GM04503 (cell line): Measurements from ENCODE around the gene FANCE.

Source experiments
- DNase-seq: peaks from one replicate; pipeline ENCODE4 v3.0.0-alpha.2; 2012; ENCODE audit warnings: low read depth

Gene FANCE

GRCh38 chr6:35452183-35453090, at the start of gene FANCE:
Gene FANCE (plus strand): TSS chr6:35452338. CDS start chr6:35452546, 208 bp downstream.
- DNase-seq, result no peak

- DNase-seq, result no peak
These were observed 49.3 kb upstream of the FANCE start for GRCh38 chr6:35402856-35403191.

- DNase-seq, result no peak
These were observed 48.3 kb upstream of the FANCE start for GRCh38 chr6:35403544-35404442.

GRCh38 chr6:35406711-35407485, 45.2 kb upstream of the FANCE start:
- DNase-seq, result no peak

GRCh38 chr6:35409245-35409644, 42.9 kb upstream of the FANCE start:
- DNase-seq, result no peak

- no peak for DNase-seq
These were observed 42.0 kb upstream of the FANCE start for GRCh38 chr6:35410131-35410530.

GRCh38 chr6:35411066-35411465, 41.1 kb upstream of the FANCE start:
- no peak for DNase-seq

- DNase-seq, result no peak
These were observed 40.0 kb upstream of the FANCE start for GRCh38 chr6:35412102-35412501.

GRCh38 chr6:35413911-35414310, 38.2 kb upstream of the FANCE start:
- no peak for DNase-seq

GRCh38 chr6:35415065-35415891, 36.9 kb upstream of the FANCE start:
- DNase-seq, result peak; percentile 75

- DNase-seq, result no peak
These were observed 34.0 kb upstream of the FANCE start for GRCh38 chr6:35417979-35418661.

- peak; percentile 14 for DNase-seq
These were observed 32.7 kb upstream of the FANCE start for GRCh38 chr6:35419417-35419816.

- no peak for DNase-seq
These were observed 32.2 kb upstream of the FANCE start for GRCh38 chr6:35419961-35420360.

- DNase-seq, result peak; percentile 87
These were observed 26.9 kb upstream of the FANCE start for GRCh38 chr6:35425284-35425683.

- no peak for DNase-seq
These were observed 26.1 kb upstream of the FANCE start for GRCh38 chr6:35426074-35426473.

GRCh38 chr6:35427435-35427834, 24.7 kb upstream of the FANCE start:
- no peak for DNase-seq

- no peak for DNase-seq
These were observed 24.3 kb upstream of the FANCE start for GRCh38 chr6:35427851-35428321.

GRCh38 chr6:35428421-35429149, 23.6 kb upstream of the FANCE start:
- no peak for DNase-seq

- DNase-seq, result no peak
These were observed 22.7 kb upstream of the FANCE start for GRCh38 chr6:35429463-35429862.

GRCh38 chr6:35432291-35432690, 19.8 kb upstream of the FANCE start:
- DNase-seq, result no peak
